SK-N-SH treated with all-trans-retinoic acid at 6 μM for 48 hours (cell line): ENCODE measurements around the gene PTOV1.

ENCODE experiments used
- ATAC-seq: fragments of 200-7000 bp; cut with Tn5 transposase; 3 replicates; pipeline ENCODE4 v1.9.1; 2020; ENCODE audit warnings: mild to moderate bottlenecking, moderate library complexity
- ARNTL ChIP-seq: fragments of 450-650 bp; formaldehyde crosslinking; IDR thresholded peaks from 2 replicates; pipeline ENCODE4 v1.5.0; 2020; ENCODE audit warnings: low read depth, mild to moderate bottlenecking, moderate library complexity, borderline replicate concordance
- BACH2 ChIP-seq: fragments of 250-450 bp; sonication (Bioruptor Pico); IDR thresholded peaks from 2 replicates; pipeline ENCODE4 v1.9.0; 2021; ENCODE audit warnings: mild to moderate bottlenecking, borderline replicate concordance
- CSDC2 ChIP-seq: fragments of 250-450 bp; sonication (Bioruptor Pico); IDR thresholded peaks from 2 replicates; pipeline ENCODE4 v1.5.0; 2020; ENCODE audit warnings: mild to moderate bottlenecking, moderate library complexity
- CSRNP3 ChIP-seq: fragments of 250-450 bp; sonication (Bioruptor Pico); IDR thresholded peaks from 2 replicates; pipeline ENCODE4 v1.5.1; 2021; ENCODE audit warnings: mild to moderate bottlenecking, moderate library complexity
- ESRRG ChIP-seq: fragments of 250-450 bp; sonication (Bioruptor Pico); IDR thresholded peaks from 2 replicates; pipeline ENCODE4 v1.6.1; 2021; ENCODE audit warnings: mild to moderate bottlenecking
- ISL1 ChIP-seq: fragments of 250-450 bp; sonication (Bioruptor Pico); IDR thresholded peaks from 2 replicates; pipeline ENCODE4 v2.1.2; 2022; ENCODE audit warnings: mild to moderate bottlenecking, moderate library complexity
- OSR1 ChIP-seq: fragments of 250-450 bp; sonication (Bioruptor Pico); IDR thresholded peaks from 2 replicates; pipeline ENCODE4 v1.8.0; 2022; ENCODE audit warnings: moderate library complexity, mild to moderate bottlenecking, inconsistent platforms
- PATZ1 ChIP-seq: fragments of 250-450 bp; sonication (Bioruptor Pico); IDR thresholded peaks from 2 replicates; pipeline ENCODE4 v1.8.0; 2020; ENCODE audit warnings: mild to moderate bottlenecking, moderate library complexity, borderline replicate concordance
- POU6F1 ChIP-seq: fragments of 250-450 bp; sonication (Bioruptor Pico); IDR thresholded peaks from 2 replicates; pipeline ENCODE4 v1.8.0; 2021; ENCODE audit warnings: low read depth, mild to moderate bottlenecking, moderate library complexity, borderline replicate concordance
- RARB ChIP-seq: fragments of 250-450 bp; sonication (Bioruptor Pico); IDR thresholded peaks from 2 replicates; pipeline ENCODE4 v1.8.0; 2021; ENCODE audit warnings: mild to moderate bottlenecking, moderate library complexity
- SNAI2 ChIP-seq: fragments of 250-450 bp; sonication (Bioruptor Pico); IDR thresholded peaks from 2 replicates; pipeline ENCODE4 v1.5.0; 2020; ENCODE audit warnings: mild to moderate bottlenecking, moderate library complexity
- TCF4 ChIP-seq: fragments of 250-450 bp; sonication (Bioruptor Pico); IDR thresholded peaks from 2 replicates; pipeline ENCODE4 v1.8.0; 2021; ENCODE audit warnings: mild to moderate bottlenecking, moderate library complexity, borderline replicate concordance
- TOX ChIP-seq: fragments of 250-450 bp; sonication (Bioruptor Pico); IDR thresholded peaks from 2 replicates; pipeline ENCODE4 v1.8.0; 2021; ENCODE audit warnings: mild to moderate bottlenecking, moderate library complexity, borderline replicate concordance
- ZC3H10 ChIP-seq: fragments of 250-450 bp; sonication (Bioruptor Pico); IDR thresholded peaks from 2 replicates; pipeline ENCODE4 v1.5.1; 2021; ENCODE audit warnings: mild to moderate bottlenecking, moderate library complexity
- ZNF565 ChIP-seq: fragments of 450-650 bp; formaldehyde crosslinking; conservative IDR thresholded peaks from 2 replicates; pipeline ENCODE4 v1.5.0; 2020; ENCODE audit warnings: low read depth, mild to moderate bottlenecking, moderate library complexity
- ZNF70 ChIP-seq: fragments of 450-650 bp; formaldehyde crosslinking; IDR thresholded peaks from 2 replicates; pipeline ENCODE4 v1.5.0; 2020; ENCODE audit warnings: mild to moderate bottlenecking, moderate library complexity
- TF ChIP-seq, protein P1 (sequence below): fragments of 250-450 bp; sonication (Bioruptor Pico); IDR thresholded peaks from 2 replicates; pipeline ENCODE4 v1.5.0; 2020; ENCODE audit warnings: mild to moderate bottlenecking, moderate library complexity
- TF ChIP-seq, protein P2 (sequence below): fragments of 250-450 bp; sonication (Bioruptor Pico); IDR thresholded peaks from 2 replicates; pipeline ENCODE4 v1.5.1; 2020; ENCODE audit warnings: low read depth, mild to moderate bottlenecking, moderate library complexity

Gene PTOV1

DNA sequence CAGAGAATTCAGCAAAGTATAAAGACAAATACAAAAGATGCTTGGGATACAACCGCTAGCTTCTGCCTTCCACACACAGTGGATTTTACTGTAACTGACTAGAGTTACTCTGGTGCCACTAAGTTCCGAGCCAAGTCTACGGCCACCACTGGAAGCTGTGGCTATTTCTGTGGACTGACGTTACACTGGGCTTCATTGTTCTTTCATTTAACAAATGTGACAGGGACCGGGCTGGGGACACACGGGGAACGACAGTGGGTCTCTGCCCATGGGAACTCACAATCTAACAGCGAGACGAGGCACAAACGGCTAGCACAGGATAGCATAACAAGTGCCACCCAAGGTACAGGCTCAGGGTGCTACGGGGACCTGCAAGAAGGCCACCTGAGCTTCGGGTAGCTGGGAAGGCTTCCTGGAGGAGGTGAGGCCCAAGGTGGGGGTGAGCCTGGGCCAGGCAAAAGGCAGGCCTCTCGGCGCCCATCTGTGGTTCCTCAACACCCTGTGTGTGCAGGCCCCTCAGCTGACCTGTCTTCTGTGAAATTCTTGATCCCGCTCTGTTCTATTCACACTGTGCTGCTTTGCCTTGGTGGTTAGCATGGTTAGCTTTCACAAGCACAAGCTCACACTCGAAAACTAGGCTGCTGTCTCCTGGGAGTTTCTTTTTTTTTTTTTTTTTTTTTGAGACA lies 56.1 kb downstream of the PTOV1 start (continued):
- TF ChIP-seq ARNTL (CRISPR knock-in tag) (no peak), RARB (CRISPR knock-in tag) (no peak), ESRRG (CRISPR knock-in tag) (no peak), CSDC2 (no peak)

GRCh38 chr19:49907745-49908446 lies 56.9 kb downstream of the PTOV1 start:
- TF ChIP-seq, protein P1, sequence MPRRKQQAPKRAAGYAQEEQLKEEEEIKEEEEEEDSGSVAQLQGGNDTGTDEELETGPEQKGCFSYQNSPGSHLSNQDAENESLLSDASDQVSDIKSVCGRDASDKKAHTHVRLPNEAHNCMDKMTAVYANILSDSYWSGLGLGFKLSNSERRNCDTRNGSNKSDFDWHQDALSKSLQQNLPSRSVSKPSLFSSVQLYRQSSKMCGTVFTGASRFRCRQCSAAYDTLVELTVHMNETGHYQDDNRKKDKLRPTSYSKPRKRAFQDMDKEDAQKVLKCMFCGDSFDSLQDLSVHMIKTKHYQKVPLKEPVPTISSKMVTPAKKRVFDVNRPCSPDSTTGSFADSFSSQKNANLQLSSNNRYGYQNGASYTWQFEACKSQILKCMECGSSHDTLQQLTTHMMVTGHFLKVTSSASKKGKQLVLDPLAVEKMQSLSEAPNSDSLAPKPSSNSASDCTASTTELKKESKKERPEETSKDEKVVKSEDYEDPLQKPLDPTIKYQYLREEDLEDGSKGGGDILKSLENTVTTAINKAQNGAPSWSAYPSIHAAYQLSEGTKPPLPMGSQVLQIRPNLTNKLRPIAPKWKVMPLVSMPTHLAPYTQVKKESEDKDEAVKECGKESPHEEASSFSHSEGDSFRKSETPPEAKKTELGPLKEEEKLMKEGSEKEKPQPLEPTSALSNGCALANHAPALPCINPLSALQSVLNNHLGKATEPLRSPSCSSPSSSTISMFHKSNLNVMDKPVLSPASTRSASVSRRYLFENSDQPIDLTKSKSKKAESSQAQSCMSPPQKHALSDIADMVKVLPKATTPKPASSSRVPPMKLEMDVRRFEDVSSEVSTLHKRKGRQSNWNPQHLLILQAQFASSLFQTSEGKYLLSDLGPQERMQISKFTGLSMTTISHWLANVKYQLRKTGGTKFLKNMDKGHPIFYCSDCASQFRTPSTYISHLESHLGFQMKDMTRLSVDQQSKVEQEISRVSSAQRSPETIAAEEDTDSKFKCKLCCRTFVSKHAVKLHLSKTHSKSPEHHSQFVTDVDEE: no peak
- TF ChIP-seq PATZ1 (CRISPR knock-in tag): no peak
- TF ChIP-seq BACH2: no peak
- no peak for TF ChIP-seq TOX
- no peak for TF ChIP-seq POU6F1 (CRISPR knock-in tag)
- TF ChIP-seq OSR1 (CRISPR knock-in tag): no peak
- no peak for TF ChIP-seq CSRNP3
- no peak for TF ChIP-seq SNAI2 (CRISPR knock-in tag)
- no peak for TF ChIP-seq ISL1 (CRISPR knock-in tag)
- no peak for TF ChIP-seq CSDC2
- no peak for TF ChIP-seq RARB (CRISPR knock-in tag)
- TF ChIP-seq ZNF70 (CRISPR knock-in tag): no peak
- TF ChIP-seq, protein P2, sequence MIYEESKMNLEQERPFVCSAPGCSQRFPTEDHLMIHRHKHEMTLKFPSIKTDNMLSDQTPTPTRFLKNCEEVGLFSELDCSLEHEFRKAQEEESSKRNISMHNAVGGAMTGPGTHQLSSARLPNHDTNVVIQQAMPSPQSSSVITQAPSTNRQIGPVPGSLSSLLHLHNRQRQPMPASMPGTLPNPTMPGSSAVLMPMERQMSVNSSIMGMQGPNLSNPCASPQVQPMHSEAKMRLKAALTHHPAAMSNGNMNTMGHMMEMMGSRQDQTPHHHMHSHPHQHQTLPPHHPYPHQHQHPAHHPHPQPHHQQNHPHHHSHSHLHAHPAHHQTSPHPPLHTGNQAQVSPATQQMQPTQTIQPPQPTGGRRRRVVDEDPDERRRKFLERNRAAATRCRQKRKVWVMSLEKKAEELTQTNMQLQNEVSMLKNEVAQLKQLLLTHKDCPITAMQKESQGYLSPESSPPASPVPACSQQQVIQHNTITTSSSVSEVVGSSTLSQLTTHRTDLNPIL (CRISPR knock-in tag): no peak
- TF ChIP-seq ZNF565: no peak
- no peak for TF ChIP-seq TCF4
- no peak for ATAC-seq

- no peak for ATAC-seq
- TF ChIP-seq RARB (CRISPR knock-in tag) (no peak), PATZ1 (CRISPR knock-in tag) (no peak), ZC3H10 (CRISPR knock-in tag) (no peak)
- TF ChIP-seq, protein P2 (CRISPR knock-in tag): no peak
- TF ChIP-seq, protein P1: no peak
These were observed 57.8 kb downstream of the PTOV1 start for GRCh38 chr19:49908480-49909420.
